Measurements from ENCODE around the gene FAM236C.
"Not testable (repeated sequence)": the region's sequence is repeated elsewhere in the genome, so short reads cannot be mapped to it uniquely, and the experiment has no call there.

FAM236C gene

DNA sequence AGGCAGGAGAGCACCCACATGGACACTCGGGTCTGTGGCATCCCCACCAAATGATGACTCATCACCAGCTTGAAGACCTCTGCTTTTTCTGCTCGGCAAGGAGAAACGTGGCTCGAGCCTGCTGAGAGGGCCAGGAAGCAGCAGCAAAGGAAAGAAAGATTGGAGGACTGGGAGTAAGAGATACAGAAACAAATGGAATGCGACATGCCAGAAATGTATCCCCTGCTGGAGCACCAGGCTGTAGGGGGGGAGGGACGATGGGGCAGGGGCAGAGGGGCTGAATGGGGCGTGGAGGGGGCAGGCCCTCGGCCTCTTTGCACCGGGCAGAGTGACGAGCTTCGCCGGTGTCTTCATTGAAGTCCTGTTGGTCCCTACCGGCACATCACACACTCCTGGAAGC, at the start of gene FAM236C:
Gene FAM236C, plus strand, starts transcription at position 301 of the 400 bp plus-strand sequence. CDS start 100 bp downstream, outside the sequence.
- not testable (repeated sequence) for H3K4me3 ChIP-seq (ENCODE audit: low read length)

DNA sequence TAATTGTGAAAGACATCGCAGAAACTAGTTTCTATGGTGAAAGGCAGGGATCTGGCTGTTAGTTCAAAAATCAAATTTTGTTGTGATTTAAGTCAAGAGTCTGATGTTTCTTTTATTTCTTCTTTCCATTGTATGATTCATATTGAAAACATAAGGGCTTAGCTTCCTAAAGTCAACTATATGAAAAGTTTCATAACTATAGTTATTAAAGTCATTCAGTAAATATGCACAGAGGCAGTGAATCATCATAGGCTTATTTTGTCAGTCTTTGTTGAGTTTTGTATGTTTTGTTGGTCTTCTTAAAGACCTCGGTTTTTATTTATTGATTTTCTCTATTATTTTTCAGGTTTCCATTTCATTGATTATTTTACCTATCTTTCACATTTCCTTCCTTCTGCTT, 29.5 kb upstream of the FAM236C start:
- not testable (repeated sequence) for H3K4me3 ChIP-seq (ENCODE audit: low read length)

DNA sequence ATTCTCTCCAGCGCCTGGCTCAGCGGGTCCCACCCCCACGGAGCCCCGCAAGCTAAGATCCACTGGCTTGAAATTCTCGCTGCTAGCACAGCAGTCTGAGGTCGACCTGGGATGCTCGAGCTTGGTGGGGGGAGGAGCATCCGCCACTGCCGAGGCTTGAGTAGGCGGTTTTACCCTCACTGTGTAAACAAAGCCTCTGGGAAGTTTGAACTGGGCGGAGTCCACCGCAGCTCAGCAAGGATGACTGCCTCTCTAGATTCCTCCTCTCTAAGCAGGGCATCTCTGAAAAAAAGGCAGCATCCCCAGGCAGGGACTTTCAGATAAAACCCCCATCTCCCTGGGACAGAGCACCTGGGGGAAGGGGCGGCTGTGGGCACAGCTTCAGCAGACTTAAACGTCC, 22.7 kb upstream of the FAM236C start:
- H3K4me3 ChIP-seq (ENCODE audit: low read length): not testable (repeated sequence)

DNA sequence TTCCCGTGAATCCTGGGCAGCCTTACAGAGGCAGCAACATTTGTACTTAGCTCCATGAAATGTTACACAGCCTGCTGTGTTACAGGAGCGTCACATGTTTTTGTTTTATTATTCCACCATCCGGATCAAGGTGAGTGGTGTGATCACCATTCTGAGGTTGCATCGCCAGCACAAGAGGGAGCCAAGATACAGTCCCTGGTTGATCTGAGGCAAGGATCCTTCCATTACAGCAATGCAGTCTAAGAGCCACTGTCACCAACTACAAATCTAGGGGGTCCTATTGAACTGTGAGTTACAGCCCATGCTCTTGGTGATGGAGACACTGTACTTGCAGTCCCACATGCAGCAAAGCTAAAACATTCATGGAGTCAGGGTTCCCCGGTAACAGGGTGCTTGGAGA, 3.7 kb downstream of the FAM236C start:
- H3K4me3 ChIP-seq (ENCODE audit: low read length): not testable (repeated sequence)

DNA sequence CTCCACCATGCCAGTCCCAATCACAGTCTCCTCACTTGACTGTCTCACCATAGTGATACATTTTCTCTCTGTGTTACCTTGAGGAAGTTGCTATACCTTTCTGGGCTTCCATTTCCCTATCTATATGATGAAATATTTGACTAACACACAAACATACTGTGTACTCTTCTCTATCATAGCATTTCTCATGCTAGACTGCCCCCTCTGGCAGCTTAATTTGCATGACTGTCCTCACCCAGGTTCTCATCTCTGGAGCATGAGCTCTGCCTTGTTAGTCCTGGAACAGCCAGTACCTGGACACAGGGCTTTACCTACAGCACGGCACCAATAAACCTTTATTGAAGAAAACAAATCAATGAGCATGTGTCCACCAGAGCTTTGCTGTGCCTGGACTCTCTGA, 19.9 kb downstream of the FAM236C start:
- H3K4me3 ChIP-seq (ENCODE audit: low read length): not testable (repeated sequence)

DNA sequence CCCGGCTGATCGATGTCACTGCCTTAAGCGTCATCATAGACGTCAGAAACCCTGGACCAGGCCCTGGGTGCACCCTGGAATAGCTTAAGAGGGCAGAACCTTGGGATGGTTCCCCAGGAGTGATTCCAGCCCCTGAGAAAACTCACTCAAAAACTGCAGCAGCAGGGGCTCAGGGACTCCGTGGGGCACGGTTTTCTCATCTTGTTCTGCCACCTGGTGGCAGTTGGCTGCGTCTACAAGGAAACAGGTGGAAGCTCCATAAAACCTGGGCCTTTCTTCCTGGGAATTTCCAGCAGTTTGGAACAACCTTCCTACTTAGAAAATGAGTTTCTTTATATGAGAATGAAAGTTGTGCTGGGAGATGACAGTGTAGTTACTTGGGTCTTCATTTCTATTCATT, 24.0 kb downstream of the FAM236C start:
- not testable (repeated sequence) for H3K4me3 ChIP-seq (ENCODE audit: low read length)

DNA sequence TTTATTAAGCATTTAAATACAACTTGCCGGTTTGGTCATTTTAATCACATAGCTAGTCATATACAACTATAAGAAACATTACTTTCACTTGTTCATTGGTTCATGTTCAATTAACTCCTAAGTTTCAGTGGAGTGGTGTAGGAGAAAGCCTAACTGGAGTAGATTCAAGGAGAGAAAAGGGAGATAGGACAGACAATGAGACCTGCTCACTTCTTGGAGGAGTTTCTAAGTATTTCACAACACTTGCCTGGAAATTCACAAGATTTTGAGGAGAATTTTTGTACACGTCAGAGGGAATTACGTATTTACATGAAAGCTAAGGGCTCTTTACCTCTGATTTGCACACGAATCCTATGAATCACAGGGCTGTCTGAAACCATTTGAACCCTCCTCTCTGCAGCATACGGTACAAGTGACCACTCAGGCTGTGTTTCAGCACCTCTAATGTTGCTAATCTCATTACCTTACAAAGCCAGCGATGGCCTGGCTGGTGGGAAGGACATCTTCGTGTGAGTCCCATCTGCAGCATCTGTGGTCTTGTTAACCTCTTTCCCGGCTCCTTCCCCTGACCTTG, 24.6 kb downstream of the FAM236C start:
- H3K4me3 ChIP-seq (ENCODE audit: low read length): not testable (repeated sequence)

DNA sequence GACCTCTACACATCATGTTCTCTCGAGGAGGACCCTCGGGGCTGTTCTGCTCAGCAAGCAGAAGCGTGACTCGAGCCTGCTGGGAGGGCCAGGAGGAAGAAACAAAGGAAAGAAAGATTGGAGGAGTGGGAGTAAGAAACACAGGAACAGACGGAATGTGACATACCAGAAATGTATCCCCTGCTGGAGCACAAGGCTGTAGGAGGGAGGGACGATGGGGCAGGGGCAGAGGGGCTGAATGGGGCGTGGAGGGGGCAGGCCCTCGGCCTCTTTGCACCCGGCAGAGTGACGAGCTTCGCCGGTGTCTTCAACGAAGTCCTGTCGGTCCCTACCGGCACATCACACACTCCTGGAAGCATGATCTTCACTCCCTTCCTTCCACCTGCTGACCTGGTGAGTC, 25.5 kb downstream of the FAM236C start, which contains the start of gene FAM236A:
Gene FAM236A, plus strand, starts transcription at position 301 of the 400 bp plus-strand sequence. Its CDS starts 57 bp downstream, at position 358.
- not testable (repeated sequence) for H3K4me3 ChIP-seq (ENCODE audit: low read length)

DNA sequence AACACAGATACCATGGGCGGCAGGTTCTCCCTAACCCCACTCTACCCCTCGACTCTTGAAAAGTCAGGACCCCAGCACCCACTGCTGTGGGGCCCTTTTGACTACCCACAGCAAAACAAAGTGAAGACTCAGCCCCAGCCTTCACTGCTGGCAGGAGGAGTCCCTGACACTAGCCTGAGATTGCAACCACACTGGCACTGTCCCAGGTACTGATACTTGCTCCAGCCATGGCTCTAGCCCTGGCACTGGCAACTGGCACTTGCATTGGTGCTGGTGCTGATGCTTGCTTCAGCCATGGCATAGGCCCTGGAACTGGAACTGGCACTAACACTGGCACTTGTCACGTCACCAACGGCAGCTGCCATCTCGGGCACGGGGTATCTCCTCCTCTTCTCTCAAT, 29.9 kb downstream of the FAM236C start:
- not testable (repeated sequence) for H3K4me3 ChIP-seq (ENCODE audit: low read length)

DNA sequence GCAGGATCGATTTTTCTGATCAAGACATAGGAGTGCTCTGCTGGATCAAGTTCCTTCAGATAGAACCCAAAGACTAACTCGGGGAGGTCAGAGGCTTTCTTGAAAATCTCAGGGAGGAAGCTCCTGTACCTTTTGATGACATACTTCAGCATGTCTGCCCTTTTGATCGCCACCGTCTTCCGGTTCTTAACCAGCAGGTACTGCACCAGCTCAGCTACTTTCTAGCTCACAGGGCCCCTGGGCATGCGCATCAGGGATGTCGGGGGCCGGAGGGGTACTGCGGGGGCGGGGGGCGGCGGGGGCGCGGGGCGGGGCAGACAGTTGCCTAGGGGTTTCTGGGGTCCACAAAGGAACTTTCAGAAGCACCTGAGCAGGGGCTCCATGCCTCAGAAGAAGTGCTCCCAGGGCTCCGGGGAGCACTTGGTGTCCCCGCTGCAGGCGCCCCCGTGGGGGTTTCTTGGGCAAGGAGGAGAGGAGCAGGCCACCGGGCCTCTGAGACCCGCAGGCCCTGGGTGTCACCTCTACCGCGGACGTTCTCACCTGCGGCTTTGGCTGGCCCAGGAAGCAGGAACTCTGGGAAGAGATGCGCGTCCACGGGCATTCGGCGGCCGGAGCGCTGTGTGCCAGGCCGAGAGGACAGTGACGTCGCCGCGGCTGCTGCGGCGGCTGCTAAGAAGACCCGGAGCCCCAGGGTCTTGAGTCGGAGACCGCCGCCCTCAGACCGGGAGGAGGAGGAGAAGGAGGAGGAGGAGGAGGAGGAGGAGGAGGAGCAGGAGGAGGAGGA, 30.8 kb downstream of the FAM236C start:
- not testable (repeated sequence) for H3K4me3 ChIP-seq (ENCODE audit: low read length)

DNA sequence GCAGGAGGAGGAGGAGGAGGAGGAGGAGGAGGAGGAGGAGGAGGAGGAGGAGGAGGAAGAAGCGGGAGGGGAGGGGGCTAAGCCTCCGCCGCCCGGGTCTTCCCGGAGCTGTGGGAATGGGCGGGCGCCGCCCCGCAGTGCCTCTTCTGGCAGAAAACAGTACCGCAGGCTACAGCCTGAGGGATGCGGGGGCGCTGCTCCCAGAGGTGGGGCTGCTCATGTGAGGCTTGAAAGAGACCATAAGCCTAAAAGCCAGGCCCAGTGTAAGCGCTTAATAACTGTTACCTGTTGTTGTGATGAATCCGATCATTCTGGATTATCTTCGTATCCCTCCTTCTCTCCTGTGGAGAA, 31.4 kb downstream of the FAM236C start, which contains the start of gene DMRTC1:
Gene DMRTC1, minus strand, starts transcription at position 19 of the 351 bp plus-strand sequence. CDS start 68,143 bp downstream, outside the sequence.
- not testable (repeated sequence) for H3K4me3 ChIP-seq (ENCODE audit: low read length)

DNA sequence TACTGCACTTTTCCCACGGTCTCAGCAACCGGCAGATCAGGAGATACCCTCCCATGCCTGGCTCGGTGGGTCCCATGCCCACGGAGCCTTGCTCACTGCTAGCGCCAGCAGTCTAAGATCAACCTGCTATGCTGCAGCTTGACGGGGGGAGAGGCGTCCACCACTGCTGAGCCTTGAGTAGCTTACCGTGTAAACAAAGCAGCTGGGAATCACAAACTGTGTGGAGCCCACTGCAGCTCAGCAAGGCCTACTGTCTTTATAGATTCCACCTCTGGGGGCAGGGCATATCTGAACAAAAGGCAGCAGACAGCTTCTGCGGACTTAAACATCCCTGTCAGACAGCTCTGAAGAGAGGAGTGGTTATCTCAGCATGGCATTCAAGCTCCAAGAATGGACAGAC, 47.6 kb downstream of the FAM236C start:
- not testable (repeated sequence) for H3K4me3 ChIP-seq (ENCODE audit: low read length)

All from GM08714 (cell line).